PC-3 (cell line): Measurements from ENCODE around the gene ZFP2. TPM values are rescaled to one million over a fixed set of nuclear protein-coding genes. Genes with fewer than 3 reads are reported as not detected.

ENCODE experiments used
- ATAC-seq: fragments of 200-7000 bp; cut with Tn5 transposase; 2 replicates; pipeline ENCODE4 v1.9.1; 2020; ENCODE audit warnings: mild to moderate bottlenecking, moderate library complexity
- Bru-seq: library from RNA; stranded (reverse); fragments of 400-500 nt; gene quantifications from one replicate; lab custom pipeline; 2021; lab: Mats Ljungman, UMichigan
- BruChase-seq, 2 experiments: library from RNA; stranded (reverse); fragments of 400-500 nt; gene quantifications; one replicate each; lab custom pipeline; 2021; lab: Mats Ljungman, UMichigan
- BruUV-seq: library from RNA; stranded (reverse); fragments of 400-500 nt; replicated peaks from 2 replicates; lab custom pipeline; 2021; lab: Mats Ljungman, UMichigan
- CTCF ChIA-PET: fragments of 300-600 bp; sonication (Branson Sonifier 250); formaldehyde crosslinking; loops from one replicate; lab custom pipeline; 2022; ENCODE audit warnings: antibody characterized with exemption; lab: Charles Lee
- POLR2A ChIA-PET: fragments of 300-600 bp; sonication (Branson Sonifier 250); formaldehyde crosslinking; loops from one replicate; lab custom pipeline; 2022; ENCODE audit warnings: antibody characterized with exemption; ENCODE audit not compliant: unreplicated experiment; lab: Charles Lee
- DNase-seq: peaks from one replicate; pipeline ENCODE4 v3.0.0-alpha.2; 2015
- H2AFZ ChIP-seq: fragments of 300-600 bp; sonication (generic); 2 replicates; pipeline ENCODE4 v1.6.0; 2016; ENCODE audit warnings: antibody characterized with exemption, low read length
- H3F3A ChIP-seq: fragments of 300-600 bp; sonication (generic); one replicate; pipeline ENCODE4 v1.6.0; 2017; ENCODE audit warnings: antibody characterized with exemption, low read length, control low read depth, mild to moderate bottlenecking; ENCODE audit not compliant: unreplicated experiment
- H3K27ac ChIP-seq: fragments of 300-600 bp; sonication (generic); 2 replicates; pipeline ENCODE4 v1.5.1; 2016; ENCODE audit warnings: mild to moderate bottlenecking, low read length
- H3K27me3 ChIP-seq: fragments of 300-600 bp; sonication (generic); 2 replicates; pipeline ENCODE4 v1.6.1; 2016; ENCODE audit warnings: low read length, mixed read lengths
- H3K36me3 ChIP-seq: fragments of 300-600 bp; sonication (generic); 2 replicates; pipeline ENCODE4 v1.6.1; 2016; ENCODE audit warnings: low read depth, mixed run types, low read length, mixed read lengths
- H3K4me1 ChIP-seq: fragments of 300-600 bp; sonication (generic); 2 replicates; pipeline ENCODE4 v1.5.1; 2016; ENCODE audit warnings: low read length; ENCODE audit not compliant: insufficient read depth
- H3K4me2 ChIP-seq: fragments of 300-600 bp; sonication (generic); 2 replicates; pipeline ENCODE4 v1.6.0; 2016; ENCODE audit warnings: low read length
- H3K4me3 ChIP-seq: fragments of 300-600 bp; sonication (generic); 2 replicates; pipeline ENCODE4 v1.5.1; 2016; ENCODE audit warnings: mild to moderate bottlenecking, low read length, mixed read lengths
- H3K79me2 ChIP-seq: fragments of 300-600 bp; sonication (generic); 2 replicates; pipeline ENCODE4 v1.6.1; 2017; ENCODE audit warnings: low read length, mixed read lengths
- H3K9ac ChIP-seq: fragments of 300-600 bp; sonication (generic); 2 replicates; pipeline ENCODE4 v1.6.0; 2016; ENCODE audit warnings: mild to moderate bottlenecking, low read length
- H3K9me2 ChIP-seq: fragments of 300-600 bp; sonication (generic); replicated peaks from 2 replicates; pipeline ENCODE4 v1.6.1; 2016; ENCODE audit warnings: mixed run types, low read length, mixed read lengths
- H3K9me3 ChIP-seq: fragments of 300-600 bp; sonication (generic); 2 replicates; pipeline ENCODE4 v1.6.1; 2016; ENCODE audit warnings: low read length, mixed read lengths
- H4K20me1 ChIP-seq: fragments of 300-600 bp; sonication (generic); 2 replicates; pipeline ENCODE4 v1.6.1; 2016; ENCODE audit warnings: low read length, mixed read lengths
- CTCF ChIP-seq: fragments of 300-600 bp; sonication (generic); conservative IDR thresholded peaks from 2 replicates; pipeline ENCODE4 v1.5.1; 2017; ENCODE audit warnings: antibody characterized with exemption, low read depth, mild to moderate bottlenecking, low read length
- EZH2 ChIP-seq: fragments of 300-600 bp; sonication (generic); IDR thresholded peaks from one replicate; pipeline ENCODE4 v1.6.1; 2017; ENCODE audit warnings: antibody characterized with exemption, mild to moderate bottlenecking, low read length; ENCODE audit not compliant: unreplicated experiment
- EZH2phosphoT487 ChIP-seq: fragments of 300-600 bp; sonication (generic); IDR thresholded peaks from 2 replicates; pipeline ENCODE4 v1.6.1; 2018; ENCODE audit warnings: mild to moderate bottlenecking, antibody characterized with exemption, low read length, borderline replicate concordance
- intact Hi-C: fragments of 100-400 bp; cut with micrococcal nuclease; formaldehyde crosslinking; loops from 2 replicates; pipeline ENCODE4 v1.9.0; 2023
- long read RNA-seq: library from polyadenylated mRNA; unstranded; transcript quantifications from one replicate; pipeline ENCODE4 v2.0.0, GENCODE V29; 2021; ENCODE audit not compliant: unreplicated experiment
- total RNA-seq: library from RNA; depleted of rRNA; stranded (reverse); fragments of >200 nt; gene quantifications from 2 replicates; pipeline ENCODE4 v1.2.3, GENCODE V29; 2014; rRNA removed

Gene ZFP2
- 0.07 TPM in 1 of 2 replicates, not detected in the other for total RNA-seq
- percentile 36 among the genes with signal in this experiment for Bru-seq, nascent RNA
- BruChase-seq, experiment 1, labeled RNA remaining after a 6-hour chase = percentile 50 among the genes with signal in this experiment
- percentile 52 among the genes with signal in this experiment for BruChase-seq, experiment 2, labeled RNA remaining after a 2-hour chase
- long read RNA-seq, partial matches to known transcripts = 0 of 4 reads
- long read RNA-seq, other reads (novel, unspliced or antisense) = 1 of 4 reads

- H3K4me2 ChIP-seq = peak within 1 kb of the TSS; percentile 76
- no peaks in the 10 kb centered on the region for H3F3A ChIP-seq
- DNase-seq (peak; percentile 50), ATAC-seq (peak; percentile 94)
- H3K9me2 ChIP-seq = no peaks in the 10 kb centered on the region
- H3K36me3 ChIP-seq = no peaks in the 10 kb centered on the region; the same call in 1 of the 2 replicates
- no TSS peak for BruUV-seq
- H3K4me1 ChIP-seq = no peaks in the 10 kb centered on the region
- peak within 1 kb of the TSS; percentile 76 for H3K4me3 ChIP-seq
- ChIA-PET CTCF (interaction anchor here (0.6 to 0.7 kb wide), 2 partner anchors 188 to 1784 kb away, joined by 4 to 9 read pairs; no protein-coding TSS in a partner anchor), POLR2A (no interaction called here)
- no peaks in the 10 kb centered on the region for H3K79me2 ChIP-seq
- no peaks in the 10 kb centered on the region for H3K27me3 ChIP-seq
- H3K9me3 ChIP-seq = 0 out of 2 replicates have a peak, but pooled peaks cover 6% of the 10 kb centered on the region
- peak within 1 kb of the TSS; percentile 45 for H3K9ac ChIP-seq
- intact Hi-C loops = no loop called here
- H3K27ac ChIP-seq = no peak within 1 kb of the TSS
- H4K20me1 ChIP-seq = no peaks in the 10 kb centered on the region
- H2AFZ ChIP-seq = peak within 1 kb of the TSS; percentile 92
- TF ChIP-seq EZH2 (no peak), EZH2phosphoT487 (no peak), CTCF (no peak)
Observed at GRCh38 chr5:178895615-178896571, at the start of gene ZFP2. ZFP2 (plus strand) TSS chr5:178895913; CDS start chr5:178931314, 35,401 bp downstream.

GRCh38 chr5:178849316-178849715 is 46.4 kb upstream of the ZFP2 start:
- Histone ChIP-seq H3F3A (no peaks in the 10 kb centered on the region), H3K36me3 (no peaks in the 10 kb centered on the region), H3K4me1 (no peaks in the 10 kb centered on the region), H3K27me3 (peaks cover 6% of the 10 kb centered on the region; the same call in 1 of the 2 replicates), H4K20me1 (no peaks in the 10 kb centered on the region), H3K4me2 (no peak overlapping the region), H3K4me3 (no peak overlapping the region), H3K9me3 (peaks cover 3% of the 10 kb centered on the region; the same call in 1 of the 2 replicates), H2AFZ (no peak overlapping the region), H3K9ac (no peak overlapping the region), H3K79me2 (no peaks in the 10 kb centered on the region), H3K27ac (no peak overlapping the region), H3K9me2 (no peaks in the 10 kb centered on the region)
- intact Hi-C loops = no loop called here
- no peak for ATAC-seq
- no peak for TF ChIP-seq EZH2phosphoT487
- TF ChIP-seq CTCF = no peak
- no peak for TF ChIP-seq EZH2
- BruUV-seq = no TSS peak
- ChIA-PET CTCF (no interaction called here), POLR2A (no interaction called here)
- no peak for DNase-seq
